Measurements from ENCODE around the gene EGF.
"Not testable (repeated sequence)": the region's sequence is repeated elsewhere in the genome, so short reads cannot be mapped to it uniquely, and the experiment has no call there.

The EGF gene

DNA sequence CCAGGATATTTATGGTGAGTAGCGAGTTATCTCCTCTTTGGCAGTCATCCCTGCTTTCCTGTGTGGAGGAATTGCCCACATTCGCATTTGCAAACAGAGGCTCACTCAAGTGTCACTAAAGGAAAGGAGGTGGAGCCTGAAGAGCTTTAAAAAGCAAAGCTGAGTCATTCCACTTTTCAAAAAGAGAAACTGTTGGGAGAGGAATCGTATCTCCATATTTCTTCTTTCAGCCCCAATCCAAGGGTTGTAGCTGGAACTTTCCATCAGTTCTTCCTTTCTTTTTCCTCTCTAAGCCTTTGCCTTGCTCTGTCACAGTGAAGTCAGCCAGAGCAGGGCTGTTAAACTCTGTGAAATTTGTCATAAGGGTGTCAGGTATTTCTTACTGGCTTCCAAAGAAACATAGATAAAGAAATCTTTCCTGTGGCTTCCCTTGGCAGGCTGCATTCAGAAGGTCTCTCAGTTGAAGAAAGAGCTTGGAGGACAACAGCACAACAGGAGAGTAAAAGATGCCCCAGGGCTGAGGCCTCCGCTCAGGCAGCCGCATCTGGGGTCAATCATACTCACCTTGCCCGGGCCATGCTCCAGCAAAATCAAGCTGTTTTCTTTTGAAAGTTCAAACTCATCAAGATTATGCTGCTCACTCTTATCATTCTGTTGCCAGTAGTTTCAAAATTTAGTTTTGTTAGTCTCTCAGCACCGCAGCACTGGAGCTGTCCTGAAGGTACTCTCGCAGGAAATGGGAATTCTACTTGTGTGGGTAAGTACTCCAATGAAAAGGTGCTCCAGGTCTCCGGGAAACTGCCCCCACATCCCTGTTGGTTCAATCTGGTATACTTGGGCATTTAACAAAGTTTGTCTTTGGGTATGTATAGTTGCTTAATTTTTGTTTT is at the start of gene EGF:
TSS of gene EGF (plus strand) at position 178 of the 890 bp plus-strand sequence. CDS start at position 631, 453 bp downstream.
- Histone ChIP-seq H3K9me3 (ENCODE audit: low read length) (no peaks in the 10 kb centered on the region), H2AFZ (ENCODE audit: low read depth, low read length) (peak within 1 kb of the TSS; percentile 66), H3K4me3 (ENCODE audit: low read length) (no peak within 1 kb of the TSS), H3K27me3 (ENCODE audit: insufficient read depth, low read length) (no peaks in the 10 kb centered on the region), H3K36me3 (ENCODE audit: insufficient read depth, low read length) (no peaks in the 10 kb centered on the region), H3K4me1 (ENCODE audit: insufficient read depth, low read length) (peaks cover 28% of the 10 kb centered on the region)

DNA sequence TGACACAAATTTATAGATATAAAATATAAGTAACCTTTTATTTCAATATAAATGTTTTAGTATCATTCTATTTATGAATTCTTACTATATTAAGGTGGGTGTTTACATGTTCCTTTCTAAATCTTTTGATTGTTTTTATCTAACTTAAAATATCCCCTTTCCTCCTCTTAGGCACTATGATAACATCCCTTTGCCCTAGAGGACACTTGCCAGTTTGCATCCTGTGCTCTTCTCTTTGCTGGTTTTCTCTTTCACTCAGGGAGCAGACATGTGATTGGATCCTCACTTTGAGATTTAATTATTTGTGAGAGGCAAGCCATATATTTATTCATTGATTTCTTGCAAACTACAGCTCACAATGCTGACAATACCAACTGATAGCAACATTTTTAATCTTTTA is 48.5 kb upstream of the EGF start:
- Histone ChIP-seq H2AFZ (ENCODE audit: low read depth, low read length) (no peak overlapping the region), H3K4me1 (ENCODE audit: insufficient read depth, low read length) (peaks cover 2% of the 10 kb centered on the region), H3K36me3 (ENCODE audit: insufficient read depth, low read length) (no peaks in the 10 kb centered on the region), H3K27me3 (ENCODE audit: insufficient read depth, low read length) (no peaks in the 10 kb centered on the region), H3K4me3 (ENCODE audit: low read length) (no peak overlapping the region), H3K9me3 (ENCODE audit: low read length) (no peaks in the 10 kb centered on the region)

DNA sequence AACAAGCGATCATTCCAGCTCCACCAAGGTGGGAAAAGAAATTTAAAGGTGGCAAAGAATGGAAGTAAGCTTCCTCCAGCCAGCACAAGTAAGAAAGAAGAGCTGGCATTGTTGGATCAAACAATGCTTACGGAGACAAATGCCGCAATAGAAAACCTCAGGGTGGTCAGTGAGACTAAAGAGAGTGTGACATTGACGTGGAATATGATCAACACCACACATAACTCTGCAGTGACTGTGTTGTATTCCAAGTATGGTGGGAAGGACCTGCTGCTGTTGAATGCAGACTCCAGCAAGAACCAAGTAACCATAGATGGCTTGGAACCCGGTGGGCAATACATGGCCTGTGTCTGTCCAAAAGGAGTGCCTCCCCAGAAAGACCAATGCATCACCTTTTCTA is 42.6 kb upstream of the EGF start:
- H3K27me3 ChIP-seq (ENCODE audit: insufficient read depth, low read length) = no peaks in the 10 kb centered on the region
- H3K4me3 ChIP-seq (ENCODE audit: low read length) = no peak overlapping the region
- no peak overlapping the region for H2AFZ ChIP-seq (ENCODE audit: low read depth, low read length)
- H3K9me3 ChIP-seq (ENCODE audit: low read length) = no peaks in the 10 kb centered on the region
- no peaks in the 10 kb centered on the region for H3K36me3 ChIP-seq (ENCODE audit: insufficient read depth, low read length)
- no peaks in the 10 kb centered on the region for H3K4me1 ChIP-seq (ENCODE audit: insufficient read depth, low read length)

DNA sequence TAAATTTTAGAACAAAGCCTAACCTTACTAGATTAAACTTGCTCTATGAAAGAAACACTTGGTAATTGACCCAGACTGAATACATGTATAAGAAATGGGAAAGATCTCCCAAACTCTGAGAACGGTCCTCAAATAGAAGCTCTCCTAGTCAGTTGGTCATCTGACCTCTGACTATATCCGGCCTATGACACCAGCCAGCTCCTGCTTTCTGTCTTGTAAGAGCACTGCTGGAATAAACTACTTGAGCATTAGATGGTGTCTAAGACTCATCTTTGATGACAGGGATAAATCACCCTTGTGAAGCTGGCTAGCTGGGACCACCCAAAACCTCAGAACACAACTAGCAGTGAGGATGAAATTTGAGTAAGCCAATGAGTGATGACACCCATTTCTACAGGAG is 40.6 kb upstream of the EGF start:
- H3K27me3 ChIP-seq (ENCODE audit: insufficient read depth, low read length) = no peaks in the 10 kb centered on the region
- H3K36me3 ChIP-seq (ENCODE audit: insufficient read depth, low read length) = no peaks in the 10 kb centered on the region
- H2AFZ ChIP-seq (ENCODE audit: low read depth, low read length) = no peak overlapping the region
- H3K4me3 ChIP-seq (ENCODE audit: low read length) = no peak overlapping the region
- no peaks in the 10 kb centered on the region for H3K4me1 ChIP-seq (ENCODE audit: insufficient read depth, low read length)
- H3K9me3 ChIP-seq (ENCODE audit: low read length) = no peaks in the 10 kb centered on the region

DNA sequence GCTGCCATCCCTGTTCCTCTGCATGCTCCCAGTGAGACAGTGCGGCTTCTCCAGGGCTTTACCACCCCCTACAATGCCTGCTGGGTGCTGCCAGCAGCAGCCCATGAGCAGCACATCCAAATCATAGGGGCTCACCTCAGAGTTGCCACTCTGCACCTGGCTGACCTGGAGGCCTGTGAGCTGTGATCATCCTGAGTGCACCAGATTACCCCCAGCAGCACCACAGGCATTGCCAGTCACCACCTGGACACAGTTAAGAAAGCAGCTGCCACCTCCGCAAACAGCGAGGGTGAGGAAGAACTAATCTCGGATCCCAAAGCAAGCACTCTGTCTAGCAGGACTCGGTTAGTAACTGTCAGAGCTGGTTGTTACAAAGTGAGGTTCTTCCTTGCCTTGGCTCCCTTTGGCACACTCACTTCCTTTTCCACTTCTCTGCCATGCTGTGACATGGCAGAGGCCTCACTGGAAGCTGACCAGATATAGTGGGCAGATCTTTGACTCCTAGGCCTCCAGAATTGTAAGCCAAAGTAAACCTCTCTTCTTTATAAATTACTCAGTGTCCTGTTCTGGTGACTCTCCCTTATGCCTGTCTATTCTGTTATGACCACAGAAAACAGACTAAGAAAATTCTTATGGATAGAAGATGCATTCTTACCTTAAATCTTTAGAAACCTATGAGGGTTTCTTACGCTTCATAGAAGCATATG is 39.6 kb upstream of the EGF start:
- H3K4me1 ChIP-seq (ENCODE audit: insufficient read depth, low read length) = no peaks in the 10 kb centered on the region
- H2AFZ ChIP-seq (ENCODE audit: low read depth, low read length) = no peak overlapping the region
- no peaks in the 10 kb centered on the region for H3K9me3 ChIP-seq (ENCODE audit: low read length)
- H3K27me3 ChIP-seq (ENCODE audit: insufficient read depth, low read length) = no peaks in the 10 kb centered on the region
- H3K36me3 ChIP-seq (ENCODE audit: insufficient read depth, low read length) = no peaks in the 10 kb centered on the region
- no peak overlapping the region for H3K4me3 ChIP-seq (ENCODE audit: low read length)

DNA sequence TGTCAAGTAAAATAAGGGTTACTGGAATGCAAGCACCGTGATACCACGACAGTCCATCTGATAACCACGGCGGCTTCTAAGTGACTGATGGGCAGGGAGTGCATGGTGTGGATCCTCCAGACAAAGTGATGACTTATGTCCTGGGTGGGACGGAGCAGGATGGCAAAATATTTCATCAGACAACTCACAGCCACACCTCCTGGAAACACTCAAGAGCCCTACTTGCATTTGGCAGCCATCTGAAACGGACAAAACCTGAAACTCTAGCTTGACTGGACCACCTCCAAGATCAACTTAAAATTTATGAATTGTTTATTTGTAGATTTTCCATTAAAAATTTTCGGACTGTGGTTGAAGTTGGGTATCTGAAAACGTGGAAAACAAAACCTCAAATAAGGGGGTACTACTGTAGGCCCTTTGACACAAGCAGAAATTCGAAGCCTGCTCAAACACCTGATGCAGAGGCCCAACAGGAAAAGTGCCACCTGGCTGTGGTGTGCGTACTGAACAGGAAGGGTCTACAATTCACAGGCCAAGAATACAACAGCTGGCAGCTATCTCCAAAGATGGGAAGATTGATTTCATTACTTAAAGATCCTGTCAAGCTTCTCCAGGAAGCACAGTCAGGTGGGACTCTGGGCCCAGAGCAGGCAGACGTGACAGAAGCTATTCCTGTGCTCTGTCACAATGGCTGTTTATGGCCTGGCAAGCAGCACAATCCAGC is 38.7 kb upstream of the EGF start:
- Histone ChIP-seq H3K9me3 (ENCODE audit: low read length) (no peaks in the 10 kb centered on the region), H3K4me1 (ENCODE audit: insufficient read depth, low read length) (no peaks in the 10 kb centered on the region), H2AFZ (ENCODE audit: low read depth, low read length) (no peak overlapping the region), H3K4me3 (ENCODE audit: low read length) (no peak overlapping the region), H3K27me3 (ENCODE audit: insufficient read depth, low read length) (no peaks in the 10 kb centered on the region), H3K36me3 (ENCODE audit: insufficient read depth, low read length) (no peaks in the 10 kb centered on the region)

DNA sequence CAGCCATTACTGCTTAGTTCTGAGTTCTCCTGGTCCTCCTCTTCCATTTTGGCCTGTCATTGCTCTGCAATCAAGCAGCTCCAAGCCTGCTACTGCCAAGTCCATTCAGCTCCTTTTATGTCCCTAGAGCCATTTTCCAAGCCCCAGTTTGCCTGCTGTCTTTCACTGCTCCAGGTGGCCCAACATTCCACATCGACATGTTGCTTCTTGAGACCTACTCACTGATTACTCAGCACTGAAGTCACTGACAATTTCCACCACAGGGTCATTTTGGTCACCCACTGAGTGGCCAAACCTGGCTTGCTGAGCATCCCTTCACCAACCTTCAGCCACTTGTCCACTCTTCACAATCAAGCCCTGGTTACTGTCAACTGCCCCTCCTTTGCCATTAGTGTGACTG is 37.6 kb upstream of the EGF start:
- Histone ChIP-seq H3K9me3 (ENCODE audit: low read length) (no peaks in the 10 kb centered on the region), H3K36me3 (ENCODE audit: insufficient read depth, low read length) (no peaks in the 10 kb centered on the region), H3K27me3 (ENCODE audit: insufficient read depth, low read length) (no peaks in the 10 kb centered on the region), H3K4me1 (ENCODE audit: insufficient read depth, low read length) (no peaks in the 10 kb centered on the region), H3K4me3 (ENCODE audit: low read length) (no peak overlapping the region), H2AFZ (ENCODE audit: low read depth, low read length) (no peak overlapping the region)

DNA sequence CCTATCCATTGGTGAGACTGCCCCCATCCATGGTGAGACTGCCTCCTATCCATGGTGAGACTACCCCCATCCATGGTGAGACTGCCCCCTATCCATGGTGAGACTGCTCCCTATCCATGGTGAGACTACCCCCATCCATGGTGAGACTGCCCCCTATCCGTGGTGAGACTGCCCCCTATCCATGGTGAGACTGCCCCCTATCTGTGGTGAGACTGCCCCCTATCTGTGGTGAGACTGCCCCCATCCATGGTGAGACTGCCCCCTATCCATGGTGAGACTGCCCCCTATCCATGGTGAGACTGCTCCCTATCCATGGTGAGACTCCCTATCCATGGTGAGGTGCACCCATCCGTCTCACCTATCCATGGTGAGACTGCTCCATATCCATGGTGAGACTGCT is 37.1 kb upstream of the EGF start:
- not testable (repeated sequence) for H3K27me3 ChIP-seq (ENCODE audit: insufficient read depth, low read length); H3K9me3 ChIP-seq (ENCODE audit: low read length); H2AFZ ChIP-seq (ENCODE audit: low read depth, low read length); H3K4me3 ChIP-seq (ENCODE audit: low read length); H3K36me3 ChIP-seq (ENCODE audit: insufficient read depth, low read length); H3K4me1 ChIP-seq (ENCODE audit: insufficient read depth, low read length)

DNA sequence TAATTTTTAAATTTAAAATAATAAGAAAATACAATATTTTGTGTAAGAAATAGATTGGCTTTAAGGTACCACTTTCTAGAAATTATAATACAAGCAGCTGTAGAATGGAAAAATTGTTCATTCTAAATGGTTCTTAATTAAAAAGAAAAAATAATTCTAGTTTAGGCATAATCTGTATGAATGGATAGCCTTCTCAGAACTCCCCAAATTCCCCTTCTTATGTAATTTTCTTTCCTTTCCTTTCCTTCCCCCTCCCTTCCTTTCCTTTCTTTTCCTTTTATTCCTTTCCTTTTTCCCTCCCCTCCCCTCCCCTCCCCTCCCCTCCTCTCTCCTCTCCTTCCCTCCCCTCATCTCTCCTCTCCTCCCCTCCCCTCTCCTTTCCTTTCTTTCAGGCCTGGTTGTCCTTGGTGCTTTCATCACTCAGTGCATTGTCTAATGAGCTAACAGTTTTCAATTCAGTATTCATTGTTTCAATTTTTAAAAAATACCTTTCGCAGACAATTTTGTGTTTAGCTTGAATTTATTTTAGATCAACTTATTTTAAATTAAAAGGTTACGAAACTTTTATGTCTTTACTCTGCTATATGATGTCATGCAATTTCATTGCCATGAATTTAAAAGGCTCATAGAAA is 35.9 kb upstream of the EGF start:
- no peaks in the 10 kb centered on the region for H3K9me3 ChIP-seq (ENCODE audit: low read length)
- no peaks in the 10 kb centered on the region for H3K36me3 ChIP-seq (ENCODE audit: insufficient read depth, low read length)
- H3K4me1 ChIP-seq (ENCODE audit: insufficient read depth, low read length) = no peaks in the 10 kb centered on the region
- H2AFZ ChIP-seq (ENCODE audit: low read depth, low read length) = no peak overlapping the region
- H3K4me3 ChIP-seq (ENCODE audit: low read length) = no peak overlapping the region
- no peaks in the 10 kb centered on the region for H3K27me3 ChIP-seq (ENCODE audit: insufficient read depth, low read length)

DNA sequence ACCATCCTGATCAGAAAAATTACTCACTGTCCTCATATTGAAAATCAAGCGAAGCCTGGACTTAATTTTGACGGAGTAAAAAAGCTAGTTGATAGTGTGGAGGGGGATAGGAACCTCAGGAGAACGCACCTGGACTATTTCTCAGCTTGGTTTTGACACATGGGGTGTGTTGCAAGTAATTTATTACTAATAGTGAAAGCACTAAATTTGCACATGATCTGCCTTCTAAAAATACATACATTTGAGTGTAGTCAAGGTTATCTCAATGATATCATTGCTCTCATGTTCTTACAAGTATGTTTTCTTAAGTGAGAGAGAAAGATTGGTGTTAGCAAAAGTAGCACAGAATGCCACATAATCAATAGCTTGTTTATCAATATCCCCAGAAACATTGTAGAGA is 35.3 kb upstream of the EGF start:
- Histone ChIP-seq H3K4me1 (ENCODE audit: insufficient read depth, low read length) (no peaks in the 10 kb centered on the region), H2AFZ (ENCODE audit: low read depth, low read length) (no peak overlapping the region), H3K27me3 (ENCODE audit: insufficient read depth, low read length) (no peaks in the 10 kb centered on the region), H3K4me3 (ENCODE audit: low read length) (no peak overlapping the region), H3K36me3 (ENCODE audit: insufficient read depth, low read length) (no peaks in the 10 kb centered on the region), H3K9me3 (ENCODE audit: low read length) (no peaks in the 10 kb centered on the region)

DNA sequence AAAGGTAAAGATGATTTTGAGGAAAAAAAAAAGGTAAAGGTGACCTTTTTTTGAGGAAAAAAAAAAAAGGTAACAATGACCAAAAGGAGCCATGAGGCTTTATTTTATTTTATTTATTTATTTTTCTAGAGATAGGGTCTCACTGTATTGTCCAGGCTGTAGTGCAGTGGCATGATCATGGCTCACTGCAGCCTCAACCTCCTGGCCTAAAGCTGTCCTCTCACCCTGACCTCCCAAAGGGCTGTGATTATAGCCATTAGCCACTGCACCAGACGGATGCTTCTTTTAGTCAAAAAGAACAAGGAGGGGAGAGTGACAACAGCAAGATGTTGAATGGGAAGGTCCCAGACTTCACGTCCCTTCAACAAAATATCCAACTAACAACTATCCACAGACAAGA is 34.3 kb upstream of the EGF start:
- H3K36me3 ChIP-seq (ENCODE audit: insufficient read depth, low read length) = no peaks in the 10 kb centered on the region
- no peaks in the 10 kb centered on the region for H3K27me3 ChIP-seq (ENCODE audit: insufficient read depth, low read length)
- H3K9me3 ChIP-seq (ENCODE audit: low read length) = no peaks in the 10 kb centered on the region
- H3K4me1 ChIP-seq (ENCODE audit: insufficient read depth, low read length) = no peaks in the 10 kb centered on the region
- no peak overlapping the region for H3K4me3 ChIP-seq (ENCODE audit: low read length)
- H2AFZ ChIP-seq (ENCODE audit: low read depth, low read length) = no peak overlapping the region

DNA sequence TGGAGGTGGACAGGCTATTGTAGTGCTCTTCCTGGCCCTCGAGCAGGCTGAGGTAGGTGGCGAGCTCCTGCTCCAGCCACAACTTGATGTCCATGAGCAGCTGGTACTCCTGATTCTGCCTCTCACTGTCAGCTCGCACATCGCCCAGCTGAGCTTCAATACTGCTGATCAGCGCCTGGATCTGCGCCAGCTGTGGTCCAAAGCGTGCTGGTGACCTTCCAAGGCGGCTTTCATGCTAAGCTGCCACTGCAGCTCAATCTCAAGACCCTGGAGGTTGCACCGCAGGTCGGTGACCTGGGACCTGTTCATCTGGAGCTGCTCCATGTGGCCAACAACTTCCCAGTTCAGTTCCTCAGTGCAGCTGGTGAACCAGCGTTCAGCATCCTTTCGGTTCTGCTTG is 33.6 kb upstream of the EGF start:
- Histone ChIP-seq H3K36me3 (ENCODE audit: insufficient read depth, low read length) (no peaks in the 10 kb centered on the region), H3K4me1 (ENCODE audit: insufficient read depth, low read length) (no peaks in the 10 kb centered on the region), H3K27me3 (ENCODE audit: insufficient read depth, low read length) (no peaks in the 10 kb centered on the region), H2AFZ (ENCODE audit: low read depth, low read length) (no peak overlapping the region), H3K4me3 (ENCODE audit: low read length) (no peak overlapping the region), H3K9me3 (ENCODE audit: low read length) (no peaks in the 10 kb centered on the region)
